Esophagus muscularis mucosa (tissue), 4 donors: ENCODE results near the gene KRCC1. TPM values are rescaled to one million over a fixed set of nuclear protein-coding genes. Genes with fewer than 3 reads are reported as not detected.

Source experiments
- small RNA-seq, 3 donors: library from RNA; depleted of rRNA; stranded (forward); fragments of <200 nt; gene quantifications; one replicate each; pipeline ENCODE3, GENCODE V24; 2016
- total RNA-seq, 4 donors: library from RNA; depleted of rRNA; stranded (reverse); fragments of >200 nt; gene quantifications; one replicate each; pipeline versions ENCODE4 v1.1.0 to v1.2.1, GENCODE V29; 2016

Gene KRCC1
- total RNA-seq, 4 donors from 2014 or later = 21.9 to 36.4 (median 27.9) TPM

Small RNA genes lying within 50 kb of the gene (small RNA-seq; reads per million reads assigned to genes)
- 0 reads per million in 3 donors for gene MIR4780
- 0 to 0.19 (median 0) reads per million in 3 donors for gene RNU2-63P

Other genes with a start within 250 kb of the KRCC1 start
- 1 to 10 TPM in 3 of 4 donors, under 1 TPM in 1; 0.46 to 4.8 (median 3.7) TPM for gene RGPD2, start 230.0 kb downstream of the KRCC1 start, total RNA-seq
- gene RNU2-63P, start 39.2 kb downstream of the KRCC1 start, total RNA-seq = not detected
- gene SMYD1, start 12.0 kb upstream of the KRCC1 start, total RNA-seq = 10 to 100 TPM in 3 of 4 donors, 1 to 10 TPM in 1; 4.2 to 26.1 (median 14.9) TPM
- gene FABP1, start 72.3 kb upstream of the KRCC1 start, total RNA-seq = 1 to 10 TPM in 1 of 4 donors, not detected in 3; 3.0 TPM
- gene THNSL2, start 114.6 kb upstream of the KRCC1 start, total RNA-seq = 10 to 100 TPM in 3 of 4 donors, 1 to 10 TPM in 1; 2.1 to 40.0 (median 29.4) TPM